HG03095 (cell line): Measurements from ENCODE around the gene PPP3R1.

Experiments used
- ATAC-seq: cut with Tn5 transposase; IDR thresholded peaks from one replicate; pipeline ENCODE4 v1.9.1; 2021; ENCODE audit warnings: moderate library complexity; ENCODE audit not compliant: unreplicated experiment

Gene PPP3R1

DNA sequence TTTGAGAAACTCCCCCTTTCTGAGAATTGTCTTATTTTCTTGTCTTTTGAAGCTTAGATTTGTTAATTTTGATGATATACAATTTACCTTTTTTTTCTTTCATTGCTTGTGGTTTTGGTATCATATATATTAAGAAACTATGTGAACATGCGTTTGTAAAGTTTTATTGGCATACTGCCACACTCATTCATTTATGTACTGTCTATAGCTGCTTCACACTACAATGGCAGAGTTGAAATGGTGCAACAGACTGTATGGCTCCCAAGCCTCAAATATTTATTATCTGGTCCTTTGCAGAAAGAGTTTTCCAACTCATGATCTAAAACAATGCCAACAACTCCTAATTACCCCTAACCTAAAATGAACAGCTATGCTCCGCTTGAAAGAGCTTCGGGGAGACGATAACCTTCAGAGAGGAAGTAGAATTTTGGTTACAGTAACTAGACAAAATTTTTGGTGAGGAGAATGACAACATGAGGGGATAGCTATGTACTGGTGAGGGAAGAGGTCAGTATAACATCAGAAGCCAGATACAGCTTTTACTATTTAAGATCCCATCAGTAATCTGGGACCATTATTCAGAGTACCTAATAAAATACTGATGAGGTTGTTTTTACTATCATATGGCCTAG is 16.1 kb downstream of the PPP3R1 start:
- ATAC-seq = no peak

DNA sequence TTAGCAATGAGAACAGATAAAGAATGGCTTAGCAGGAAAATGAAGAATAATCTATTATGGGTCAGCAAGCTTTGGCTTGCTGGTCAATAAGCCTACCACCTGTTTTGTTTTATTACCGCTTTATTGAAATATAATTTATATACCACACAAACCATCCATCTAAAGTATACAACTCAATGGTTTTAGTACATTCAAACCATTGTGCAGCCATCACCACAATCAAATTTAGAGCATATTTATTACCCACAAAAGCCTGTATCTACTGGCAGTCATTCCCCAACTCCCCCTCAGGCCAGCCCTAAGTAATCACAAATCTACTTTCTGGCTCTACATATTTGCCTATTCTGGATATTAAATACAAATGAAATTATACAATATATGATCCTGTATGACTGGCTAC is 17.2 kb downstream of the PPP3R1 start:
- no peak for ATAC-seq

DNA sequence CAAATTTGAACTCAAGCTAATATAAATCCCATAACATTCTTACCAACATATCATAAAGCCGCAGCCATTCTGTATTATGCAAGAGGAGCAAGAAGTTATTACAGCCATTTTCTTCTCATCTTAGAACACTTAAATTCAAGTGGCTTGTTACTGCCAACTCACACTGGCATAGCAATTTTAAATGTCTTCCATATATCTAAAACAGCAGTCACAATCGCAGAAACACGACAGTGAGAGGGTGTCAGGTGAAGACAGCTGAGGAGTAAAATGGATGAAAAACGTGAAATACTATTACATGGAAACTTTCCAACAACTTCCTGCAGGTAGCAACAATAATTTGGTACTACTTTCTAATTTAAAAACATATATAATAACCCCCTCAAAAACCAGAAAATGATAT is 17.9 kb downstream of the PPP3R1 start:
- ATAC-seq = no peak

DNA sequence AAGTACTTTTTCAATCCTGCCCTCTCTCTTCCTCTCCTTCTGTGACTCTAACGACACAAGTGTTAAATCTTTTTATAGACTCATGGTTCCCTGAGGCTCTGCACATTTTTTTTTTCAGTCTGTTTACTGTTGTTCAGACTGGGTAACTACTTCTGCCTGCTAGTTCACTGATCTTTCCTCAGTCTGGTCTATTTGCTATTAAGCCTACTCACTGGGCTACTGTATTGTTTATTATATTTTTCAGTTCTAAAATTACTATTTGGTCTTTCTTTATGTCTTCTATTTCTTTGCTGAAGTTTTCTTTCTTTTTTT is 21.3 kb downstream of the PPP3R1 start:
- ATAC-seq = no peak

DNA sequence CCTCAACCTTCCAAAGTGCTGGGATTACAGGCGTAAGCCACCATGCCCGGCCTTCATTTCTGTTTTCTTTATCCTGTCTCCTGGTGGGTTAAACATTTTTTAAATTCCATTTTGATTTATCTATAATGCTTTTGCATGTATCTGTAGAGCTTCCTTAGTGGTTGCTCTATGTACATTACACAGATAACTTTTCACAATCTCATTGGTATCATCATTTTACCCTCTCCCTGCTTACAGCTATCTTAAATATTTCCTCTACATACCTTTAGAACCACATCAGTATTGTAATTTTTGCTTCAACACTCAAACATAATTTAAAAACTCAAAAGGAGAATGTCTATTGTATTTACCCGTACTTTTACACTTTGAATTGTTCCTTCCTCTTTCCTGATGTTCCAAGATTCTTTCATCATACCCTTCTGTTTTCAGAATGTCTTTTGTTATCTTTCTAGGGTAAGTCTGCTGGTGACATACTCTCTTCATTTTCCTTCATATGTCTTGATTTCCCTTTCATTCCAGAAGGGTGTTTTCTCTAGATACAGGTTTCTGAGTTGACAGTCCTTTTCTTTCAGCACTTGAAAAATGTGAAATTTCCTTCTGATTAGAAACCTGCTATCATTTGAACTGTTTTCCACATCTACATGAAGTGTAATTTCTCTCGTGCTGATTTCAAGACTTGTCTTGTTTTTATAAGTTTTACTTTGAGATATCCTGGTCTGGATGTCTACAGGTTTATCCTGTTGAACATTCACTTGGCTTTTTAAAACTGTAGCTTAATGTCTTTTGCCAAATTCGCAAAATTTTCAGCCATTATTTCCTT is 21.9 kb downstream of the PPP3R1 start:
- no peak for ATAC-seq

DNA sequence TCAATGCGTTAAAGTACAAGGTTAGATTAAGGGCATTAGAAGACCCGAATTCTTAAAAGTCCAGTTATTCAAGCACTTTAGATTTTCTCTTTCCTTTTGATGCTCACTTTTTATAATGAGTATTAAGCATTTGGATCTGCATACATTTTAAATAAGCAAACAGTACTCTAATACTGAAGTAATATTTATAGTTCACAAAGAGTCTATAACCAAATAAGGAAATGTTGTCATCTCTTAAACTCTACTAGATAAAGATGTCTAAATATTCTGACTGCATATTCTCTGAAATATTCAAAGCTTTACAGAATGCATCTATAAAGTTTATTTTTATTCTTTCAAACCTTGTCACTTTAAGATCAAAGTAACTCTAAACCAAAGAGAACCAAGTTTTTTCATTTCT is 25.5 kb downstream of the PPP3R1 start:
- no peak for ATAC-seq

DNA sequence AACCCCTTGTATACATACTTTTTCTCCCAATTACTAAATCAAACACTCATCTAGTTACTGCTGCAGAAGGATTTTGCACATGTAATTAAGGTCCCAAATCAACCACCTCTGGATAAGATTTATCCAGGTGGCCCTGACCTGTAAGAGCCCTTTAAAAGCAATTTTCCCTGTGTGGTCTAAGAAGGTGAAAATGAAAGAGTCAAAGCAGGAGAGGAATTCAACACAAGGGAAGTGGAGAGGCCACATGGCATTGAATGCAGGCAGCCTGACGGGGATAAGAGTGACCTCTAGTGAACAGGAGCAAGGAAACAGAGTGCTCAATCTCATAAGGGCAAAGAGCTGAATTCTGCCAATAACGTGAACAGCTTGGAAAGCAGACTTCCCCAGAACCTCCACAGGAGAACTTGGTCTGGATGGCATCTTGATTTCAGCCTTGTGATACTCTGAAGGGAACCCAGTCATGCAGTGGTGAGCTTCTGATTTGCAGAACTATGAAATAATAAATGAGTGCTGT is 27.2 kb downstream of the PPP3R1 start:
- peak; percentile 75 for ATAC-seq

DNA sequence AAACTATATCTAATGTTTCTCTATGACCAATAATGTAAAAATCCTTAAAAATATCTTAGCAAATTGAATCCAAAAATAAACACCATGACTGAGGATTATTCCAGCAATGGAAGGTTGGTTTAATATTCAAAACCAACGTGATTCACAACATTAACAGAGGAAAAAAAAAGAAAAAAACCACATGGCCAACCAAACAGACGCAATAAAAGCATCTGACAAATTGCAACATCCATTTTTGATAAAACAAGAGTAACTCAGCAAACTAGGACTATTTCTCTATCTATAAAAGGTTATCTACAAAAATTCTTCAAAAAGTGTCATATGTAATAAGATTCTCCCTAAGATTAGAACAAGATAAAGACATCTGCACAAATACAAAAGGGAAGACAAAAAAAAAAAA is 28.9 kb downstream of the PPP3R1 start:
- no peak for ATAC-seq

DNA sequence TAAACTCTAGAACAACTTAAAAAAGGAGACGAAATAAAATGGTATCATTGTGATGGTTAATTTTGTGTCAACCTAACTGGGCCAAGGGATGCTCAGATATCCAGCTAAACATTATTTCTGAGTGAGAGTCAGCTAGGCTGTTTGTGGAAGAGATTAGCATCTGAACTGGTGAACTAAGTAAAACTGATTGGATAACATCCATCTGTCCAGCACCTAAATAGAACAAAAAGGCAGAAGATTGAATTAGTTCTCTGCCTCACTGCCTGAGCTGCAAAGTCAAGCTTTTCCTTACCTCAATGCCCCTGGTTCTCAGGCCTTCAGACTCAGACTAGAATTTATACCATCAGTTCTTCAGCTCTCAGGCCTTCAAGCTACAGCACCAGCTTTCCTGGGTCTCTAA is 30.0 kb downstream of the PPP3R1 start:
- no peak for ATAC-seq

DNA sequence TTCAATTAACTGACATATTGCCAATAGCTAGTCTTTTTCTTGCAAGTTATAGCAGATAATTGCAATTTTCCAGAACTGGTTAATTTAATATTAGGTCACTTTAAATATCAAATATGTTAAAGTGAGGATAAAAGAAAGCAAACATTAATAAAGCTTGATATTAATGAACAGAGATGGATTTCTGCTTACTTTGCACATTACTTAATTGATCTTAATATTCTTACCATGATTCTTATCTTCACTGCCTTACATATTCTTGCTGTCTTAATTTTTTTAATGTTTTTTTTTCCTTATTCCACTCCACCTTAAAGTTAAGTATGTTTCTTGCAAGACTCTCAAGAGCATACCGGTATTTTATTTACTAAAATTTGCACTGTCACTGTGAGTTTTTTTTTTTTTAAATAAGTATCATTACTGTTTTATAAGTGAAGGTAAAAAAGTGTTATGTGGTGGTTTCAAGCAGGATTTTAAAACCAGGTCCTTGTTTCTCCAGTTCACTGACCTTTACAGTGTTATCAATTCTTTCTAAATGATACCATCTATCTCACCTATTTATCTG is 33.9 kb downstream of the PPP3R1 start:
- no peak for ATAC-seq

DNA sequence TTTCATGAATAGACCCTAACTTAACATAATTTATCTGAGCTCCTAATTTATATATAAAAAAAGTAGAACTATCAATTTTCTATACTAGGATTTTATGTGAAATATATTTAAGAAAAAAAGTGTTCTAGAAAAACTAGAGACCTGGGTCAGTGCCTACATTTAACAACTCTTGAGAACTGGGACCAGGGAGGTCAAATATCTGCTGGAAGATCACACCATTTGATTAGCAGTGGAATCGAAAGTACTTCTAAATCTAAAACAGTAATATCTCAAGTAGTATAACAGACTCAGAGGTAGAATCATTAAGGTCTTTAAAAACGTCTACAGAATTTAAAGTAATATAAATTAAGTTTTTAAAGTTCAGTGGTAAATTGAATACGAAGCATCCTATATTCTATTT is 34.6 kb downstream of the PPP3R1 start:
- no peak for ATAC-seq

DNA sequence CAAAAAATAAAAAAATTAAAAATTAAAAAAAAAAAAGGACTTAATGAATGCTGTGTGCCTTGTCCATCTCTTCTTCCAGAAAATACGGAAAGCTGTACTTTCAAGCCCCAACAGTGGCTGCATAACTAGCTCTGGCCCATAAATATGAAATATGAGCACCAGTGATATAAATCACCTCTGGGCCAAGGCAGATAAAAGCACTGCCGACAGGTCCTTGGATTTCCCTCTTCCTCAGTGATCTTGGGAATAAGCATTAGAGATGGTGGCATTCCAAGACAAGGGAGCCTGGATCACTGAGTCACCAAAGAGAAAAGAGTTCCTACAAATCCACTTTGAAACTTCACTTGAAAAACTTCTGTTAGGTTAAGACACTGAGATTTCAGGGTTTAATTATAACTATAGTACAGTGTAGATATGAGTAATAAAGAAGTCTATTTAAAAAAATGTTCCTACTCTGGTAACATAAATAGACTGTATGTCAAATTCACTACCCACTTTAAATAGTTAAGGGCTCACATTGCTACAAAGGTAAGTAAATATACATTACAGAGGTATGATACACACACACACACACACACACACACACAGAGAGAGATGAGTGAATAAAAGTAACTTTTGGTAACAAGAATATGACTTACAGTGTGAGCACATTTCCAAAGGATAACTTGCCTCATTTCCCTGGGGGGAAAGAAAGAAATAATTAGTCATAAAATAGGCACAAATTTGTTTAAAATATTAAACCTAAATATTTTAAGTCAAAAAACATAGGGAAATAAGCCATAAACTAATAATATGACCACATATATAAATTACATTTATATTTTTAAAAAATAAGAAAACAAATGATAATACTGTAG is 35.6 kb downstream of the PPP3R1 start:
- ATAC-seq = no peak

DNA sequence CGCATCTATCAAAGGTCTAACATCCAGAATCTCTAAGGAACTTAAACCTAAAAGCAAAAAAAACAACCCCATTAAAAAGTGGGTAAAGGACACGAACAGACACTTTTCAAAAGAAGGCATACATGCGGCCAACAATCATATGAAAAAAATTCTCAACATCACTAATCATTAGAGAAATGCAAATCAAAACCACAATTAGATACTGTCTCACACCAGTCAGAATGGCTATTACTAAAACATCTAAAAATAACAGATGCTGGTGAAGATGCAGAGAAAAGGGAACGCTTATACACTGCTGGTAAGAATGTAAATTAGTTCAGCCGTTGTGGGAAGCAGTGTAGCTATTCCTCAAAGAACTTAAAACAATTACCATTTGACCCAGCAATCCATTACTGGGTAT is 38.0 kb downstream of the PPP3R1 start:
- peak; percentile 71 for ATAC-seq

DNA sequence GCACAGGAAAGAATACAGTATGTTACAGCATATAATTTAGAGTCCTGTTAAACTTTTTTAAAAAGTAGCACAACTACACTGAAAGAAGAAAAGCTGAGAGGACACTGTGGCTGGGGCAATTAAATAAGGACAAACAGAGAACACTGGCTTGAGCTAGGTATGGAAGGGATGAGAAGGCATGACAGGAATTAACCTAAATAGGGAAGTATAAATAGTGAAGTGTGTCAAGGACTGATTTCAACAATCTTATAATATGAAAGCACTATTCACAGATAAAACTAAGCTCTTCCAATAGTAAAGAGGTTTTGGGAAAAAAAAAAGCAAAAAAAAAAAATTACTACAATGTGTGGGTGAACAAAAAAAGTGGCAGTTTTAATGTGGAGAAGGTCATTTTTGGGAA is 45.5 kb downstream of the PPP3R1 start:
- ATAC-seq = no peak

DNA sequence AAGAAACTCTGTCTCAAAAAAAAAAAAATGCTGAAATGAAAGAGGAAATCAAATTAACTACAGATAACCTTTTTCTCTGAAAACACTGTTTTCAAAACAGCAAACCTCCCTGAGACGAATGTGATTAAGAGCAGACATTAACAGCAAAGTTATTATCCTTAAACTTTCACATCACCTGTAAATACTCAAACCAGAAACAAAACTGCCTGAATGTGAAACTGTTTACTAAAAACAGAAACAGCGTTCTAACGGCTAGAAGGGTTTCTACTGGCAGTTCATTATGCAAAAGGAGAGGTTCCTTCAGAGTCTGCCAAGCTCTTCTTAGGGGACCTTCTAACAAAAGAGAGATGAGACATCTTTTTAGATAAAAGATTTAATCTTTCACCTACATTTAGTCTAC is 48.7 kb downstream of the PPP3R1 start:
- peak; percentile 96 for ATAC-seq

DNA sequence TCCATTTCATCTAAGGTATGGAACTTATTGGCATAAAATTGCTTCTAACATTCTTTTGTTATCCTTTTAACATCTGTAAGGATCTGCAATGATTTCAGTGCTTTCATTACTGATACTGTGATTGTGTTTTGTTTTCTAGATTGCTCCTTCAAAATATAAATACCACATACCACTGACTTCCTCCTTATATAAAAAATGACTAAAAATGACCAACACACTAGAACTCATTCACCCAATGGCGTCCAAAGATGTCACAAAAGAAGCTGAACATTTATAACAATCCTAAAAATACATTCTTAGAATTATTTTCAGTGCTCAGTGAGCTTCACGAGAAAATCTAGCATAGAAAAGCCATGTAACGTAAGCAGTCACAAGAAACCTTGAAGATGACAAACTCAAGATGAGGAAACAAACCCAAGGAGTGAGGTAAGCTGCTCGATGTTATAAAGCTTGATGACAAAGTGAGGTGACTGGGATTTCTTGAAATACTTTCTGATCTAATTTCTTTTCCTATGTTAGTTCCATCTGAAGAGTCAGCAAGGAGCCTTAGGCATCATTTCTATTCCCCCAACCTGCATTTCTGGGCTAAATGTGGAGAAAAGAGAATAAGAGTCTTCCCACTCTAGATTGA is 52.1 kb downstream of the PPP3R1 start:
- no peak for ATAC-seq

DNA sequence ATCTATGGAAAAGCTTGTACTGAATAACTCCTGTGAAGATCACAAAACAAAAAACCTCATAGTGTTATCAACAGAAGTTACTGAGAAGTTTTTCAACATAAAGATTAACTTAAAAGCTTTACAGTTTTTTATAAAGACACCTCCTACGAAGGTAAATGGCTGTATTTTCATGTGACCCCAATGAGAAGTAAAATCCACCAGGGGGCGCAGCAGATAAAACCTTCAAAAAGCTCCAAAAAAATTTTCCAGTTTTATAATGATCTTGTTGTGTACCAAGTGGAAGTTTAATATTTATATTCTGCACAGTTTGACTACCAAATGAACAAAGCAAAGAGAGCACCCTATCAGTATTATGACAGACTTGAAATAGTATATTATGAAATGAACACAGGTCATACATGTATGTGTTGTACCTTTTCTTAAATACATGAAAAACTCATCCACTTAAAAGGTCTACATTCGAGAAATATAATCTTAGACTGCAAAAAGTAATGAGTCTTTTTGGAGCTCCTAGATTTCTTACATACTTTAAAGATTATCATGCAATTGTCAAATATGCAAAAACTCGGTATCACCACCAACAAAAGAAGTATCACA is 56.1 kb downstream of the PPP3R1 start:
- ATAC-seq = no peak

DNA sequence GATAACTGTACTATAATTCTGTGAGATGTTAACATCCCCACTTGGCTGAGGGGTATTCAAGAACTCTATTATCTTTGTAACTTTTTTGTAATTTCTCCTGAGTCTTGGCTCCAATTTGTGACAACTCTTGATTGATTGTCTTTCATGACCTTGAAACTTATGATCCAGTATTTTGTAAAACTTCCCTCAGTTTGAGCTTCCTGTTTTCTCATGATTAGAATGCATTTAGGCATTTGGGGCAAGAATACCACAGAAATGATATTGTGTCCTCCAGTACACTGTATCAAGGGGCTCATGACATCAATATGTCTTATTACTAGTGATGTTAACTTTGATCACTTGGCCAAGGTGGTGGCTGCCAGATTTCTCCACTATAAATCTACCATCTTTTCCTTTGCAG is 57.2 kb downstream of the PPP3R1 start:
- no peak for ATAC-seq

DNA sequence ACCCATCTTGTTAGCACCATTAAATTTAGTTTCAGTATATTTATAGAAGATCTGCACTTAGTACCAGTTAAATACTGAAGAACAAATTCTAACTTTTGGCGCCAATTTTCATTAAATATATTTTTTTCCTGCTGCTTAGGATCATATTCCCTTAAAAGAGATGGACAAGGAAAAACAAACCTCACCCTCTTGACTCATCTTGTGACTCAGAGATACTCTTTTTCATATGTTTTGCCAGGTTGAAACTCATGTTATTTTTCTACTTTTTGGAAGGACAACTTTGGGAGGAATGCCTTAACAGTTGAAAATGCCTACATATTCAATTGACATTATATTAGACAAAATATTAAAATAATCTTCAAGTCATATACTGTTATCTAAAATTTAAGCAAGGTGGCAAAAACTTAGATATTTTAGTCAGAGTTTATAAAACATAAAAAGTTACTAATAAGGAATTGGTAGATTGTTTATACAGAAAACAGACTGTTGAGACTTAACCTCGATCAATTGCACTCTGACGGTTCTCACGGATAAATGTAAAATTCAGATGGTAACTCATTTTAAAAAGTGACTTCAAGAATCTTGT is 58.5 kb downstream of the PPP3R1 start:
- no peak for ATAC-seq

DNA sequence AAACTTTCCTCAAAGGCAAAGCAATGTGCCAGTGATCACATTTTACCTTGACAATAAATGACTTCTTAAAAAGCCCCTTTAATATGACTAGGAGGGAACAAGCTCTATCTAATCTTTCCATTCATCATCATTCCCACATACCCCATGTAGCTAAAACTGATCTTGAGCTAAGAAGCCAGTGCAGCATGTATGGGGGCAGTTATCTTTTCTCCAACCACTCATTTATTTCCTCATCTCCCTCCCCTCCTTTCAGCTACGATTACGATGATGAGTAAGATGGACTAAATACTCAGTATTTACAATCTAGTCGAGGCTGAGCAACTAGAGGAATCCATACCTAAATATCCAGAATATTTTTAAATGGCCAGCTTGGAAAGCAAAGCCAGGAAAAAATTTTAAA is 59.2 kb downstream of the PPP3R1 start:
- ATAC-seq = no peak
